Suprapubic skin (tissue), 4 donors: ENCODE data around the gene UNC119B.

ENCODE experiments used
- EP300 ChIP-seq: sonication (generic); formaldehyde crosslinking; IDR thresholded peaks from one replicate; pipeline ENCODE4 v1.6.1; 2017; ENCODE audit warnings: antibody characterized with exemption
- POLR2A ChIP-seq, 2 donors: fragments of 450-650 bp; IDR thresholded peaks; one replicate each; pipeline ENCODE4 v1.6.1; 2017; ENCODE audit warnings: antibody characterized with exemption in 2 of 2, mild to moderate bottlenecking in 2 of 2, moderate library complexity in 2 of 2
- POLR2AphosphoS5 ChIP-seq, 3 donors: sonication (generic); formaldehyde crosslinking; IDR thresholded peaks; one replicate each; pipeline ENCODE4 v1.6.1; 2017; ENCODE audit warnings: antibody characterized with exemption in 3 of 3
- TF ChIP-seq, protein P1 (sequence below), 2 donors: fragments of 200-600 bp in 1 of 2; fragments of 450-650 bp in 1 of 2; sonication (generic) in 1 of 2; IDR thresholded peaks; one replicate each; pipeline ENCODE4 v1.5.1; 2016 to 2019; ENCODE audit warnings: antibody characterized with exemption in 2 of 2, mild to moderate bottlenecking in 1 of 2, moderate library complexity in 1 of 2

DNA sequence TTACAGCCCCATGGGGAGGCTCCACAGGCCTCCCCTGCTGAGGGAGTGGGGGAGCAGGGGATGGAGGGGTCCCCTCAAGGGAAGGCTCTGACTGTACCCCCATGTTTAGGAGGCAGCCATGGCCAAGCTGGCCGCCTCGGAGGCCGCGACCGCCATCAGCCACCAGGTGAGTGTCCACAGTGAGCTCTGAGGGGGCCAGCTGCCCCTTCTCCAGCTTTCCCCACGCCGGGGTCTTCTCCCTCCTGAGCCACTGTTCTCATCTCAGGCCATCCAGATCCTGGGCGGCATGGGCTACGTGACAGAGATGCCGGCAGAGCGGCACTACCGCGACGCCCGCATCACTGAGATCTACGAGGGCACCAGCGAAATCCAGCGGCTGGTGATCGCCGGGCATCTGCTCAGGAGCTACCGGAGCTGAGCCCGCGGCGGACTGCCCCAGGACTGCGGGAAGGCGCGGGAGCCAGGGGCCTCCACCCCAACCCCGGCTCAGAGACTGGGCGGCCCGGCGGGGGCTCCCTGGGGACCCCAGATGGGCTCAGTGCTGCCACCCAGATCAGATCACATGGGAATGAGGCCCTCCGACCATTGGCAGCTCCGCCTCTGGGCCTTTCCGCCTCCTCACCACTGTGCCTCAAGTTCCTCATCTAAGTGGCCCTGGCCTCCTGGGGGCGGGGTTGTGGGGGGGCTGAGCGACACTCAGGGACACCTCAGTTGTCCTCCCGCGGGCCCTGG, 28.9 kb downstream of the UNC119B start:
- TF ChIP-seq, protein P1, sequence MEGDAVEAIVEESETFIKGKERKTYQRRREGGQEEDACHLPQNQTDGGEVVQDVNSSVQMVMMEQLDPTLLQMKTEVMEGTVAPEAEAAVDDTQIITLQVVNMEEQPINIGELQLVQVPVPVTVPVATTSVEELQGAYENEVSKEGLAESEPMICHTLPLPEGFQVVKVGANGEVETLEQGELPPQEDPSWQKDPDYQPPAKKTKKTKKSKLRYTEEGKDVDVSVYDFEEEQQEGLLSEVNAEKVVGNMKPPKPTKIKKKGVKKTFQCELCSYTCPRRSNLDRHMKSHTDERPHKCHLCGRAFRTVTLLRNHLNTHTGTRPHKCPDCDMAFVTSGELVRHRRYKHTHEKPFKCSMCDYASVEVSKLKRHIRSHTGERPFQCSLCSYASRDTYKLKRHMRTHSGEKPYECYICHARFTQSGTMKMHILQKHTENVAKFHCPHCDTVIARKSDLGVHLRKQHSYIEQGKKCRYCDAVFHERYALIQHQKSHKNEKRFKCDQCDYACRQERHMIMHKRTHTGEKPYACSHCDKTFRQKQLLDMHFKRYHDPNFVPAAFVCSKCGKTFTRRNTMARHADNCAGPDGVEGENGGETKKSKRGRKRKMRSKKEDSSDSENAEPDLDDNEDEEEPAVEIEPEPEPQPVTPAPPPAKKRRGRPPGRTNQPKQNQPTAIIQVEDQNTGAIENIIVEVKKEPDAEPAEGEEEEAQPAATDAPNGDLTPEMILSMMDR (IDR thresholded peaks at IDR 0.05), result no peak
- TF ChIP-seq POLR2AphosphoS5 (IDR thresholded peaks at IDR 0.05), result no peak
- no peak for TF ChIP-seq EP300
- TF ChIP-seq POLR2A (IDR thresholded peaks at IDR 0.05), result no peak
